Hematopoietic multipotent progenitor cell treated with erythropoietin and hydrocortisone succinate and interleukin-3 and kit ligand, for 15 days (in vitro differentiated cells): ENCODE measurements around the gene RNF114.
"Not testable (repeated sequence)": the region's sequence is repeated elsewhere in the genome, so short reads cannot be mapped to it uniquely, and the experiment has no call there.

Experiments
- DNase-seq: peaks from one replicate; pipeline ENCODE4 v3.0.0-alpha.2; 2015; ENCODE audit warnings: low spot score

Gene RNF114

DNA sequence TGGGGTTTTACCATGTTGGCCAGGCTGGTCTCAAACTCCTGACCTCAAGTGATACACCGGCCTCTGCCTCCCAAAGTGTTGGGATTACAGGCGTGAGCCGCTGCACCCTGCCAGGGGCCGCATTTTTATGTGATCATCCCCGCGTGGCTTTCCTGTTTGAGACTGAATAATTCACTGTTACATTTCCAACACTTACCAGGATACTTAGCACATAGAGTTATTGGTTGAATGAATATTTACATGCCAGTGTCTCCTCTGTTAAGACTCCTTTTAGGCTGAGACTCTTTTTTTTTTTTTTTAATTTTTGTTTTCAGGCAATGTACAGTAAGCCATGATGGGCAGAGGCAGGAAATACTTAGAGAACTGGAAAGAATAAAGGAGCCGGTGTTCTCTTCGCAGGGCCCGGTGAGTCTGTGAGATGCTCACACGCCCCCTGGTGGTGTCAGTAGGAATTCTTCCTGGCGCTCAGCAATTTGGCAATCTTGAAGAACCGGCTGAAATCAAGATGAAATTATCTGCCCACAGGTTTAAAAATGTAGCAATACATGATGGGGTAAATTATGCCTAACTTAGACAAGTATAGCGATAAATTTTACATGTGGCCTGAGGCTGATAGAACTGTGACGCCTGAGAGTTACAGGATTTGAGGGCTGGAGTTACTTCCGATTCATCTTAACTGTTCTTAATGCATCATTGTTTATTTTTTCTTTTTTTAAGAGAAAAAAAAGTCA lies 7.6 kb upstream of the RNF114 start:
- DNase-seq: peak; percentile 82

GRCh38 chr20:49929142-49929494 lies 7.1 kb upstream of the RNF114 start:
- no peak for DNase-seq

DNA sequence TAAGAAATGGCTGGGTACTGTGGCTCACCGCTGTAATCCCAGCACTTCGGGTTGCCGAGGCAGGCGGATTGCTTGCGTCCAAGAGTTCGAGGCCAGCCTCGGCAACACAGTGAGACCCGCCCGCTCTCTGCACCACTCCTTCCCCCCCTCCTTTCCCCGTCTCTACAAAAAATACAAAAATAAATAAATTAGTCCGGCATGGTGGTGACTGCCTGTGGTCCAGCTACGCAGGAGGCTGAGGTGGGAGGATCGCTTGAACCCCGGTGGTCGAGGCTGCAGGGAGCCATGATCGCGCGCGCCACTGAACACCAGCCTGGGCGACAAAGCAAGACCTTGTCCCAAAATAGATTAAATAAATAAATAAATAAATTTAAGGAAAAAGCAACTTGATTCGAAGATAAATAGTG lies 448 bp upstream of the RNF114 start:
- no peak for DNase-seq

GRCh38 chr20:49937027-49937929 lies 1.1 kb downstream of the RNF114 start:
- no peak for DNase-seq

GRCh38 chr20:49938173-49939163 lies 2.3 kb downstream of the RNF114 start:
- DNase-seq: no peak

DNA sequence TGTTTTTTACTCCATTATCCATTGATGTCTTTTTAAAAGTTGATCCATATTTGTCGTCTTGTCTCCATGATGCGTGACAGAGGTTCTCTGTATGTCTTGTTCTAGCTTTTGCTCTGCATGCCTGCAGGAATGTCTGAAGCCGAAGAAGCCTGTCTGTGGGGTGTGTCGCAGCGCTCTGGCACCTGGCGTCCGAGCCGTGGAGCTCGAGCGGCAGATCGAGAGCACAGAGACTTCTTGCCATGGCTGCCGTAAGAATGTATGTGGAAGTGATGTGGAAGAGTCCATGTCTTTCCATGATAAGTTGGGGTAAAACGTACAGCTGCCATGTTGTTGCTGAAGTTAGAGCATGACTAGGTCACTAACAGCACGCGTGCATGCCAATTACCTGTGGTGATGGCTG lies 5.3 kb downstream of the RNF114 start:
- DNase-seq: no peak

- DNase-seq: no peak
These were observed 6.1 kb downstream of the RNF114 start for GRCh38 chr20:49942303-49942702.

- DNase-seq: no peak
These were observed 6.7 kb downstream of the RNF114 start for GRCh38 chr20:49942942-49943341.

DNA sequence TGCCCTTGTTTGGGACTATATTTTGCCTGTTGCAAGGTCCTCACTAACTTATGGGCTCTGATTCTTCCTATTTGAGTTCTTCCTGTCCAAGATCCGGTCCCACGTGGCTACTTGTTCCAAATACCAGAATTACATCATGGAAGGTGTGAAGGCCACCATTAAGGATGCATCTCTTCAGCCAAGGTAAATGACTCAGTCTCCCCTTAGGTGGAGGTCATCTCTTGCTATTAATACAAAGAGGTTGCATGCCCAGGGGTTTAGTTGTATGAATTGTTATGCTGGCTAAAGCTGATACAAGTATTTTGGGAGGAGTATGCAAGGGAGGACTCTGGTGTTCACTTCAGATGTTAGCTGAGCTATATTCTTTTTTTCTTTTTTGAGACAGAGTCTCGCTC lies 9.1 kb downstream of the RNF114 start:
- DNase-seq: no peak

- DNase-seq: no peak
These were observed 9.7 kb downstream of the RNF114 start for GRCh38 chr20:49945701-49946477.

DNA sequence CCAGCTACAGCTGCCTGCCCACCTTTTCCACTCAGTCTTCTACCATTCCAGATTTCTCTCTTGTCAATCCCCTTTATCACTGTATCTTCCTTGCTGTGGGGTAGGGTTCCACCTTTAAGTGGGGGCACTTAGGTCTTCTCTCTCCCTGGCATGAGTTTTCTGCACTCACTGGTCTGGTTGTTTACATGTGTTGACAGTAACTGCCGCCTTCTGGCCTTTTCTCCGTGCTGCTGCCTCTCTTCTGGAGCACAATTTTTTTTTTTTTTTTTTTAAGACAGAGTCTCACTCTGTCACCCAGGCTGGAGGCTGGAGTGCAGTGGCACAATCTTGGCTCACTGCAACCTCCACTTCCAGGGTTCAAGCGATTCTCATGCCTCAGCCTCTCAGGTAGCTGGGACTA lies 12.0 kb downstream of the RNF114 start:
- DNase-seq: no peak

- no peak for DNase-seq
These were observed 12.8 kb downstream of the RNF114 start for GRCh38 chr20:49948809-49949507.

- DNase-seq: no peak
These were observed 15.0 kb downstream of the RNF114 start for GRCh38 chr20:49951151-49951550.

- no peak for DNase-seq
These were observed 19.0 kb downstream of the RNF114 start for GRCh38 chr20:49955167-49955566.

GRCh38 chr20:49955830-49956396 lies 19.7 kb downstream of the RNF114 start:
- not testable (repeated sequence) for DNase-seq

DNA sequence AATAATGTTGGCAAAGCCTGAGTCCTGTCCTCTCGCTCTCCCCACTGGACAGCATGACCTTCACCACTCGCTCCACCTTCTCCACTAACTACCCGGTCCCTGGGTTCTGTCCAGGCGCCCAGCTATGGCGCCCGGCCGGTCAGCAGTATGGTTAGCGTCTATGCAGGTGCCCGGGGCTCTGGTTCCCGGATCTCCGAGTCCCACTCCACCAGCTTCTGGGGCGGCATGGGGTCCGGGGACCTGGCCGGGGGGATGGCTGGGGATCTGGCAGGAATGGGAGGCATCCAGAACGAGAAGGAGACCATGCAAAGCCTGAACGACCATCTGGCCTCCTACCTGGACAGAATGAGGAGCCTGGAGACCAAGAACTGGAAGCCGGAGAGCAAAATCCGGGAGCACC lies 20.5 kb downstream of the RNF114 start:
- DNase-seq: no peak

- DNase-seq: not testable (repeated sequence)
These were observed 21.1 kb downstream of the RNF114 start for GRCh38 chr20:49957089-49957938.

DNA sequence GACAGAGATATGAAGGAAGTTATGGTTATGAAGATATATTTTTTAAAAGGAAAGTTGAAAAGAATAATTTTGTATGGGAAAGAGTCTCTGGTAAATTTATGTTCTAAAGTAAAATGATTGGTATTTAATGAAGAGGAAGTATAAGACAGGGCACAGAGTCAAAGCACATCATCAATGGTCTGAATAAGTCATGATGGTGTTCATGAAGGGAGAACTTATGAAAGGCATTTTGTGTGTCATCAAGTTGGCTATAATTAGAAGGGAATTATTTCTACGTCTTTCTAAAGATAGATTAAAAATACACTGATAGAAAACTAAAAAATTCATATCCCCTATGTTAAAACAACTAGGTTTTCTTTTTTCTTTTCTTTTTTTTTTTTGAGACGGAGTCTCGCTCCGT lies 25.2 kb downstream of the RNF114 start:
- DNase-seq: no peak
